Brain microvascular endothelial cell (primary cell): ENCODE measurements around the gene DUOX2.
"Not testable (repeated sequence)": the region's sequence is repeated elsewhere in the genome, so short reads cannot be mapped to it uniquely, and the experiment has no call there.

ENCODE experiments used
- DNase-seq: peaks from one replicate; pipeline ENCODE4 v3.0.0-alpha.2; 2020
- H3K27ac ChIP-seq: fragments of 250-450 bp; sonication (Bioruptor Pico); 2 replicates; pipeline ENCODE4 v1.5.1; 2020; ENCODE audit warnings: mild to moderate bottlenecking, moderate library complexity
- H3K27me3 ChIP-seq: fragments of 250-450 bp; sonication (Bioruptor Pico); replicated peaks from 2 replicates; pipeline ENCODE4 v1.5.1; 2020; ENCODE audit warnings: mild to moderate bottlenecking
- H3K36me3 ChIP-seq: fragments of 250-450 bp; sonication (Bioruptor Pico); replicated peaks from 2 replicates; pipeline ENCODE4 v1.5.1; 2020; ENCODE audit warnings: mild to moderate bottlenecking
- H3K4me3 ChIP-seq: 2 replicates; pipeline ENCODE4 v1.5.1; 2011; ENCODE audit warnings: low read depth, mild to moderate bottlenecking, control low read depth, low read length, moderate library complexity
- CTCF ChIP-seq: IDR thresholded peaks from 2 replicates; pipeline ENCODE4 v1.5.1; 2011; ENCODE audit warnings: low read depth, mild to moderate bottlenecking, moderate library complexity, low read length, control low read depth, inconsistent platforms; ENCODE audit errors: missing control alignments
- in situ Hi-C: cut with HindIII; loops from 2 replicates; pipeline ENCODE4 v1.10.0; 2017; ENCODE audit warnings: low sequenced_read_pairs, low pct_ligation_motif_present

Gene DUOX2

GRCh38 chr15:45138814-45139765 is 25.1 kb upstream of the DUOX2 start:
- no peak for TF ChIP-seq CTCF
- DNase-seq, result no peak
- H3K4me3 ChIP-seq, result no peak overlapping the region
- no peak overlapping the region for H3K27ac ChIP-seq
- H3K27me3 ChIP-seq, result peaks cover 20% of the 10 kb centered on the region
- H3K36me3 ChIP-seq, result no peaks in the 10 kb centered on the region
- in situ Hi-C loops, result no loop called here

DNA sequence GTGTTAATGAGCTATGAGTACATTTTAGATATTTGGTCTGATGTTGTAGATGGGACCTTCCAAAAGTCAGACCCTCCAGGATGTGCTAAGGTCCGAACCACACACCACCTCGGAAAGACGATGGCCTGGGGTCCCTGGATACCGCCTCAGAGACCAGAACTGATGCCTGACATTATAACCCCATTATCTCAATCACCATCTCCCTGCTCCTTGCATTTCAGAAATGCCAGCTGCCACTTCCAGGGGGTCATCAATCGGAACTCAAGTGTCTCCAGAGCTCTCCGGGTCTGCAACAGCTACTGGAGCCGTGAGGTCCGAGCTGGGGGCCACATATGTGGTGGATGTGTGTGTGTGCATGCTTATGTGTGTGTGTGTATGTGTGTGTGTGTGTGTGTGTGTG is 23.7 kb upstream of the DUOX2 start:
- peaks cover 31% of the 10 kb centered on the region for H3K27me3 ChIP-seq
- no peak overlapping the region for H3K27ac ChIP-seq
- no peak overlapping the region for H3K4me3 ChIP-seq
- no peak for DNase-seq
- no peak for TF ChIP-seq CTCF
- no peaks in the 10 kb centered on the region for H3K36me3 ChIP-seq
- in situ Hi-C loops, result no loop called here

DNA sequence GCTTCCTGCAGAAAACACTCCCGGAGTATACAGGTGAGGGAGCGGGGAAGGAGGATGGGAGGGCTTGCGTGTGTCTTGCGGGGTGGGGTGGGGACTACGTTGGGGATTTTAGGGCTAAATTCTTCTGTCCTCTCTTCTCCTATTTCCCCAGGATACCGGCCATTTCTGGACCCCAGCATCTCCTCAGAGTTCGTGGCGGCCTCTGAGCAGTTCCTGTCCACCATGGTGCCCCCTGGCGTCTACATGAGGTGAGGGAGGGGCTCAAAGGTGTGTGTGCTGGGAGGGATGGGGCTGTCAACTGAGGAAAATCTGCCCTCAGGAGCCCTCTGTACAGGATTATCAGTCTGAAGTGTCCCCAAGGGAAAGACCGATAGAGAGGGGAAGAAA is 22.4 kb upstream of the DUOX2 start:
- peaks cover 31% of the 10 kb centered on the region for H3K27me3 ChIP-seq
- no peaks in the 10 kb centered on the region for H3K36me3 ChIP-seq
- H3K4me3 ChIP-seq, result no peak overlapping the region
- no peak overlapping the region for H3K27ac ChIP-seq
- in situ Hi-C loops, result no loop called here
- DNase-seq, result no peak
- TF ChIP-seq CTCF, result peak; percentile 66

DNA sequence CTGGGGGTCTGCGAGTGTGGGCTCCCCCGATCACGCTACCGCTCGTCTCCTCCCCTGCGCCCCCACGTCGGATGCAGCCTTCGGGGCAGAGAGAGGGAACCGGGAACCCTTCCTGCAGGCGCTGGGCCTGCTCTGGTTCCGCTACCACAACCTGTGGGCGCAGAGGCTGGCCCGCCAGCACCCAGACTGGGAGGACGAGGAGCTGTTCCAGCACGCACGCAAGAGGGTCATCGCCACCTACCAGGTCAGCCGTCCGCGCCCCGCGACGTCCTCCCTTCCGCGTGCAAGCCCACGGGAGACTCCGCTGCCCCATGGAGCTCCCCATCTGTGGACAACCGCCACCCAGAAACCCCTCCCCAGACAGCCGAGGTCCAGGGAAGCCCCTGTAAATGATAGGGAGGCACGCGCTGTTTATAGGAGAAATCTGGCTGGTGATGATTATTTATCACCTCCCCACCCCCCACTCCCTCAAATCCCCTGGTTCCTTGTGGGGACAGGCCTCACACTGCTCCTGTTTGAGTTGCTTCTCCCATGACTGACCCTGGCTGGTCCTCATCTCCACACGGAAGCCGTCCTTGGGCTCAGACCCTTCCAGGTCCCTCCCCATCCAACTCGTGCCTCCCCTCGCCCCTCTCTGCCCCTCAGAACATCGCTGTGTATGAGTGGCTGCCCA is 21.9 kb upstream of the DUOX2 start:
- in situ Hi-C loops, DNase-seq, H3K27ac ChIP-seq, H3K36me3 ChIP-seq, H3K4me3 ChIP-seq: not testable (repeated sequence)
- H3K27me3 ChIP-seq, result peaks cover 37% of the 10 kb centered on the region

GRCh38 chr15:45134682-45135604 is 21.0 kb upstream of the DUOX2 start:
- H3K4me3 ChIP-seq, result no peak overlapping the region

More at GRCh38 chr15:45134682-45135604, 21.0 kb upstream of the DUOX2 start:
- in situ Hi-C loops, result no loop called here
- no peak for DNase-seq
- TF ChIP-seq CTCF, result peak; percentile 9
- no peak overlapping the region for H3K27ac ChIP-seq
- H3K36me3 ChIP-seq, result no peaks in the 10 kb centered on the region
- peaks cover 46% of the 10 kb centered on the region for H3K27me3 ChIP-seq
